Measurements from ENCODE around the gene TRIM50.
"Not testable (repeated sequence)": the region's sequence is repeated elsewhere in the genome, so short reads cannot be mapped to it uniquely, and the experiment has no call there.

Gene TRIM50

GRCh38 chr7:73312831-73313520 is 14.9 kb downstream of the TRIM50 start:
- no peak for DNase-seq

GRCh38 chr7:73311421-73311820 is 16.5 kb downstream of the TRIM50 start:
- DNase-seq: not testable (repeated sequence)

- peak; percentile 67 for DNase-seq
Observed at GRCh38 chr7:73308665-73309214, 19.1 kb downstream of the TRIM50 start, which contains the start of gene NSUN5. NSUN5 (minus strand) TSS chr7:73308826; CDS start chr7:73308790, 36 bp downstream.

GRCh38 chr7:73308074-73308664 is 19.7 kb downstream of the TRIM50 start:
- no peak for DNase-seq

- DNase-seq: no peak
Observed at GRCh38 chr7:73307436-73307835, 20.4 kb downstream of the TRIM50 start.

GRCh38 chr7:73304612-73305387 is 23.1 kb downstream of the TRIM50 start:
- DNase-seq: not testable (repeated sequence)

- no peak for DNase-seq
Observed at GRCh38 chr7:73304071-73304470, 23.8 kb downstream of the TRIM50 start.

- DNase-seq: no peak
Observed at GRCh38 chr7:73303546-73303945, 24.3 kb downstream of the TRIM50 start.

GRCh38 chr7:73302846-73303245 is 25.0 kb downstream of the TRIM50 start:
- not testable (repeated sequence) for DNase-seq

GRCh38 chr7:73301108-73301507 is 26.8 kb downstream of the TRIM50 start:
- DNase-seq: not testable (repeated sequence)

GRCh38 chr7:73299812-73300211 is 28.1 kb downstream of the TRIM50 start:
- not testable (repeated sequence) for DNase-seq

- not testable (repeated sequence) for DNase-seq
Observed at GRCh38 chr7:73297706-73298105, 30.2 kb downstream of the TRIM50 start.

GRCh38 chr7:73297235-73297634 is 30.6 kb downstream of the TRIM50 start:
- not testable (repeated sequence) for DNase-seq

- not testable (repeated sequence) for DNase-seq
Observed at GRCh38 chr7:73277210-73277609, 50.7 kb downstream of the TRIM50 start.

- not testable (repeated sequence) for DNase-seq
Observed at GRCh38 chr7:73267813-73268212, 60.1 kb downstream of the TRIM50 start.

- DNase-seq: not testable (repeated sequence)
Observed at GRCh38 chr7:73266719-73267368, 61.0 kb downstream of the TRIM50 start.

Data from SHP77 treated with DMSO at 0.1 percent for 48 hours (cell line).